T-helper 1 cell treated with Interleukin-12 subunit alpha and Interleukin-12 subunit beta and Interleukin-4 antibody, amounts not matched to agents 30 μg/mL and 1 μg/mL, for 36 hours (primary cell): Measurements from ENCODE around the gene LRFN2.

ENCODE experiments used
- H3K27ac Mint-ChIP-seq: one replicate; pipeline ENCODE4 v1.8.0; 2021; ENCODE audit warnings: mild to moderate bottlenecking, mixed read lengths
- H3K27me3 Mint-ChIP-seq: one replicate; pipeline ENCODE4 v1.8.0; 2021; ENCODE audit warnings: low read depth, mixed read lengths
- H3K36me3 Mint-ChIP-seq: one replicate; pipeline ENCODE4 v1.8.0; 2021; ENCODE audit warnings: low read depth, mixed read lengths
- H3K4me1 Mint-ChIP-seq: one replicate; pipeline ENCODE4 v1.8.0; 2021; ENCODE audit warnings: low read depth, mixed read lengths
- H3K4me3 Mint-ChIP-seq: one replicate; pipeline ENCODE4 v1.8.0; 2021; ENCODE audit warnings: mild to moderate bottlenecking, moderate library complexity, mixed read lengths
- H3K9me3 Mint-ChIP-seq: one replicate; pipeline ENCODE4 v1.8.0; 2021; ENCODE audit warnings: mixed read lengths

LRFN2 gene

GRCh38 chr6:40369042-40369441, 218.1 kb downstream of the LRFN2 start:
- peaks cover 5% of the 10 kb centered on the region for H3K27me3 Mint-ChIP-seq
- H3K36me3 Mint-ChIP-seq = peaks cover 50% of the 10 kb centered on the region
- H3K27ac Mint-ChIP-seq = peak overlapping the region; percentile 85
- peaks cover 75% of the 10 kb centered on the region for H3K9me3 Mint-ChIP-seq
- peak overlapping the region; percentile 71 for H3K4me3 Mint-ChIP-seq
- peaks cover 46% of the 10 kb centered on the region for H3K4me1 Mint-ChIP-seq

- Mint-ChIP-seq H3K4me1 (peaks cover 9% of the 10 kb centered on the region), H3K4me3 (no peak overlapping the region), H3K36me3 (peaks cover 25% of the 10 kb centered on the region), H3K27me3 (peaks cover 45% of the 10 kb centered on the region), H3K9me3 (peaks cover 28% of the 10 kb centered on the region), H3K27ac (no peak overlapping the region)
Measured at GRCh38 chr6:40362859-40363258, 224.3 kb downstream of the LRFN2 start.

GRCh38 chr6:40359808-40360207, 227.4 kb downstream of the LRFN2 start:
- no peak overlapping the region for H3K4me3 Mint-ChIP-seq
- H3K36me3 Mint-ChIP-seq = peaks cover 11% of the 10 kb centered on the region
- H3K27ac Mint-ChIP-seq = no peak overlapping the region
- peaks cover 11% of the 10 kb centered on the region for H3K4me1 Mint-ChIP-seq
- peaks cover 1% of the 10 kb centered on the region for H3K9me3 Mint-ChIP-seq
- H3K27me3 Mint-ChIP-seq = peaks cover 42% of the 10 kb centered on the region

GRCh38 chr6:40358473-40359460, 228.4 kb downstream of the LRFN2 start:
- no peak overlapping the region for H3K4me3 Mint-ChIP-seq

GRCh38 chr6:40356242-40356910, 230.8 kb downstream of the LRFN2 start:
- H3K4me3 Mint-ChIP-seq = no peak overlapping the region
- H3K27me3 Mint-ChIP-seq = peaks cover 17% of the 10 kb centered on the region
- no peaks in the 10 kb centered on the region for H3K9me3 Mint-ChIP-seq
- peaks cover 2% of the 10 kb centered on the region for H3K36me3 Mint-ChIP-seq
- peaks cover 5% of the 10 kb centered on the region for H3K4me1 Mint-ChIP-seq
- no peak overlapping the region for H3K27ac Mint-ChIP-seq

More at GRCh38 chr6:40358473-40359460, 228.4 kb downstream of the LRFN2 start:
- Mint-ChIP-seq H3K36me3 (peaks cover 7% of the 10 kb centered on the region), H3K9me3 (no peaks in the 10 kb centered on the region), H3K4me1 (peaks cover 7% of the 10 kb centered on the region), H3K27ac (no peak overlapping the region), H3K27me3 (peaks cover 38% of the 10 kb centered on the region)

- Mint-ChIP-seq H3K4me1 (peaks cover 5% of the 10 kb centered on the region), H3K36me3 (no peaks in the 10 kb centered on the region), H3K9me3 (no peaks in the 10 kb centered on the region), H3K4me3 (no peak overlapping the region), H3K27ac (no peak overlapping the region), H3K27me3 (peaks cover 9% of the 10 kb centered on the region)
Measured at GRCh38 chr6:40355532-40355931, 231.6 kb downstream of the LRFN2 start.

GRCh38 chr6:40355066-40355465, 232.1 kb downstream of the LRFN2 start:
- Mint-ChIP-seq H3K4me3 (no peak overlapping the region), H3K4me1 (peaks cover 5% of the 10 kb centered on the region), H3K27ac (no peak overlapping the region), H3K36me3 (no peaks in the 10 kb centered on the region), H3K9me3 (no peaks in the 10 kb centered on the region), H3K27me3 (peaks cover 4% of the 10 kb centered on the region)

GRCh38 chr6:40353967-40354452, 233.2 kb downstream of the LRFN2 start:
- Mint-ChIP-seq H3K27ac (no peak overlapping the region), H3K4me1 (peaks cover 5% of the 10 kb centered on the region), H3K36me3 (no peaks in the 10 kb centered on the region), H3K4me3 (no peak overlapping the region), H3K27me3 (no peaks in the 10 kb centered on the region), H3K9me3 (no peaks in the 10 kb centered on the region)

GRCh38 chr6:40353197-40353966, 233.8 kb downstream of the LRFN2 start:
- Mint-ChIP-seq H3K9me3 (no peaks in the 10 kb centered on the region), H3K4me1 (peaks cover 5% of the 10 kb centered on the region), H3K27ac (no peak overlapping the region), H3K27me3 (no peaks in the 10 kb centered on the region), H3K36me3 (no peaks in the 10 kb centered on the region), H3K4me3 (no peak overlapping the region)

GRCh38 chr6:40352527-40353170, 234.5 kb downstream of the LRFN2 start:
- Mint-ChIP-seq H3K4me1 (peaks cover 5% of the 10 kb centered on the region), H3K4me3 (no peak overlapping the region), H3K27ac (no peak overlapping the region), H3K9me3 (no peaks in the 10 kb centered on the region), H3K36me3 (no peaks in the 10 kb centered on the region), H3K27me3 (no peaks in the 10 kb centered on the region)

- Mint-ChIP-seq H3K36me3 (no peaks in the 10 kb centered on the region), H3K9me3 (no peaks in the 10 kb centered on the region), H3K27me3 (no peaks in the 10 kb centered on the region), H3K4me3 (no peak overlapping the region), H3K27ac (no peak overlapping the region), H3K4me1 (peaks cover 5% of the 10 kb centered on the region)
Measured at GRCh38 chr6:40352006-40352405, 235.2 kb downstream of the LRFN2 start.

- Mint-ChIP-seq H3K27ac (no peak overlapping the region), H3K4me3 (no peak overlapping the region), H3K36me3 (no peaks in the 10 kb centered on the region)
Measured at GRCh38 chr6:40350747-40351217, 236.4 kb downstream of the LRFN2 start.

GRCh38 chr6:40349901-40350746, 237.0 kb downstream of the LRFN2 start:
- Mint-ChIP-seq H3K27ac (no peak overlapping the region), H3K4me3 (no peak overlapping the region), H3K27me3 (no peaks in the 10 kb centered on the region), H3K9me3 (no peaks in the 10 kb centered on the region), H3K4me1 (no peaks in the 10 kb centered on the region), H3K36me3 (no peaks in the 10 kb centered on the region)

More at GRCh38 chr6:40350747-40351217, 236.4 kb downstream of the LRFN2 start:
- peaks cover 3% of the 10 kb centered on the region for H3K4me1 Mint-ChIP-seq
- no peaks in the 10 kb centered on the region for H3K9me3 Mint-ChIP-seq
- H3K27me3 Mint-ChIP-seq = no peaks in the 10 kb centered on the region
